ENCODE results near the gene GLDN.

Gene GLDN

GRCh38 chr15:51343466-51343865 lies 2.0 kb downstream of the GLDN start:
- no peak for DNase-seq
- TF ChIP-seq CTCF (IDR thresholded peaks at IDR 0.05; ENCODE audit: low read depth, low read length) = no peak
- Histone ChIP-seq H3K36me3 (no peaks in the 10 kb centered on the region), H3K9me3 (no peaks in the 10 kb centered on the region), H3K4me3 (ENCODE audit: low read depth, low read length) (no peak overlapping the region), H3K27me3 (peaks cover 3% of the 10 kb centered on the region; the same call in 1 of the 2 replicates), H3K4me1 (peaks cover 7% of the 10 kb centered on the region)

- peaks cover 3% of the 10 kb centered on the region; the same call in 1 of the 2 replicates for H3K27me3 ChIP-seq
- no peaks in the 10 kb centered on the region for H3K36me3 ChIP-seq
- no peak overlapping the region for H3K4me3 ChIP-seq (ENCODE audit: low read depth, low read length)
- peaks cover 7% of the 10 kb centered on the region for H3K4me1 ChIP-seq
- TF ChIP-seq CTCF (IDR thresholded peaks at IDR 0.05; ENCODE audit: low read depth, low read length) = no peak
- H3K9me3 ChIP-seq = no peaks in the 10 kb centered on the region
- DNase-seq = no peak
Observed at GRCh38 chr15:51346136-51346535, 4.7 kb downstream of the GLDN start.

- no peaks in the 10 kb centered on the region for H3K27me3 ChIP-seq
- no peaks in the 10 kb centered on the region for H3K9me3 ChIP-seq
- no peaks in the 10 kb centered on the region for H3K36me3 ChIP-seq
- no peak overlapping the region for H3K4me3 ChIP-seq (ENCODE audit: low read depth, low read length)
- peaks cover 1% of the 10 kb centered on the region; the same call in 1 of the 2 replicates for H3K4me1 ChIP-seq
- DNase-seq = no peak
- no peak for TF ChIP-seq CTCF (IDR thresholded peaks at IDR 0.05; ENCODE audit: low read depth, low read length)
Observed at GRCh38 chr15:51348688-51349087, 7.2 kb downstream of the GLDN start.

GRCh38 chr15:51349156-51349844 lies 7.8 kb downstream of the GLDN start:
- Histone ChIP-seq H3K9me3 (no peaks in the 10 kb centered on the region), H3K27me3 (no peaks in the 10 kb centered on the region), H3K36me3 (no peaks in the 10 kb centered on the region), H3K4me1 (no peaks in the 10 kb centered on the region; the same call in 1 of the 2 replicates), H3K4me3 (ENCODE audit: low read depth, low read length) (no peak overlapping the region)
- no peak for DNase-seq
- no peak for TF ChIP-seq CTCF (IDR thresholded peaks at IDR 0.05; ENCODE audit: low read depth, low read length)

GRCh38 chr15:51350723-51351122 lies 9.3 kb downstream of the GLDN start:
- H3K4me1 ChIP-seq = no peaks in the 10 kb centered on the region; the same call in 1 of the 2 replicates
- no peak for DNase-seq
- no peaks in the 10 kb centered on the region for H3K36me3 ChIP-seq
- H3K9me3 ChIP-seq = no peaks in the 10 kb centered on the region
- H3K27me3 ChIP-seq = no peaks in the 10 kb centered on the region
- no peak overlapping the region for H3K4me3 ChIP-seq (ENCODE audit: low read depth, low read length)
- no peak for TF ChIP-seq CTCF (IDR thresholded peaks at IDR 0.05; ENCODE audit: low read depth, low read length)

- no peak for DNase-seq
- no peaks in the 10 kb centered on the region for H3K27me3 ChIP-seq
- H3K9me3 ChIP-seq = no peaks in the 10 kb centered on the region
- H3K4me3 ChIP-seq (ENCODE audit: low read depth, low read length) = no peak overlapping the region
- H3K4me1 ChIP-seq = no peaks in the 10 kb centered on the region; the same call in 1 of the 2 replicates
- no peak for TF ChIP-seq CTCF (IDR thresholded peaks at IDR 0.05; ENCODE audit: low read depth, low read length)
- no peaks in the 10 kb centered on the region for H3K36me3 ChIP-seq
Observed at GRCh38 chr15:51353976-51354375, 12.5 kb downstream of the GLDN start.

Data from BE2C (cell line).